Sigmoid colon (tissue), 3 donors: Measurements from ENCODE around the gene CAMSAP2.

ENCODE experiments used
- CTCF ChIP-seq, 4 experiments: fragments of 450-650 bp in 3 of 4; fragments of 200-600 bp in 1 of 4; IDR thresholded peaks; one replicate each; pipeline ENCODE4 v1.5.1; 2016 to 2019; ENCODE audit warnings: antibody characterized with exemption in 4 of 4, mild to moderate bottlenecking in 3 of 4, moderate library complexity in 2 of 4
- POLR2A ChIP-seq, 2 donors: fragments of 450-650 bp; IDR thresholded peaks; one replicate each; pipeline ENCODE4 v1.6.1; 2016; ENCODE audit warnings: antibody characterized with exemption in 2 of 2, mild to moderate bottlenecking in 2 of 2, moderate library complexity in 2 of 2

DNA sequence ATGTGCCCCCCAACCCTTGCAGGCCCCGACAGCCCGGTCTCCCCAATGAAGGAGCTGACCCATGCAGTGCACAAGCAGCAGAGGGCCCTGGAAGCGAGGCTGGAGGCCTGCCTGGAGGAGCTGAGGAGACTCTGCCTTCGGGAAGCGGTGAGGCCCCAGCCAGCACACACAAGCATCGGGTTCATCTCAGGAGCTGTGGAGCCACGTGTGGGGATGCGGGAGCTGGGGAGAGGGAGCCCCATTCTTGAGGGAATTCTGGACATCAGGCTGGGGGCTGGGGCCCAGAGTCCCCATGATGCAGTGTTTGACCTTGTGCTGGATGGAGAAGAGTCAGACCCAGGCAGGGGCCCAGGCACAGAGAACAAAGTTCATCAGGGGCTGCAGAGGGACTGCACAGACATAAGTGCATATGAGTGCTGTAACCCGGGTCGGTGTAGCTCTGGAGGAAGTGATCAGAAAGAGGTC lies 160.8 kb downstream of the CAMSAP2 start:
- TF ChIP-seq POLR2A (IDR thresholded peaks at IDR 0.05) (no peak), CTCF (IDR thresholded peaks at IDR 0.05) (no peak)
